Motor neuron (in vitro differentiated cells): ENCODE results near the gene HOXB6. TPM values are rescaled to one million over a fixed set of nuclear protein-coding genes. Genes with fewer than 3 reads are reported as not detected.
A peak's percentile ranks its signal among the peaks of the same experiment; 100 is the strongest.

Experiments
- ATAC-seq, 8 experiments: fragments of 200-7000 bp; cut with Tn5 transposase; replicated peaks in 6 of 8; 2 replicates each; pipeline ENCODE4 v1.8.0; 2021; ENCODE audit warnings: mild to moderate bottlenecking in 8 of 8, moderate library complexity in 8 of 8
- H3K27ac ChIP-seq, 2 donors: fragments of 250-450 bp; sonication (Bioruptor Pico); 2 replicates each; pipeline ENCODE4 v1.9.0; 2021; ENCODE audit warnings: antibody characterized with exemption in 2 of 2, mild to moderate bottlenecking in 2 of 2, moderate library complexity in 1 of 2
- H3K4me1 ChIP-seq, 2 donors: fragments of 250-450 bp; sonication (Bioruptor Pico); replicated peaks in 1 of 2; 2 replicates each; pipeline ENCODE4 v1.6.1; 2021; ENCODE audit warnings: antibody characterized with exemption in 2 of 2, mild to moderate bottlenecking in 2 of 2, moderate library complexity in 1 of 2
- H3K4me3 ChIP-seq, 5 donors: fragments of 250-450 bp; sonication (Bioruptor Pico); 2 replicates each; pipeline ENCODE4 v1.9.0; 2021; ENCODE audit warnings: antibody characterized with exemption in 5 of 5, mild to moderate bottlenecking in 5 of 5, moderate library complexity in 4 of 5
- WGBS, 10 experiments: fragments of 450-650 bp; shearing (Covaris generic); methylation state at CpG; one replicate each; pipeline ENCODE4 v1.0.0; 2022; 5-methylcytosine and 5-hydroxymethylcytosine counted together
- in situ Hi-C, 9 experiments: fragments of 400-800 bp; cut with MboI; loops; one replicate each; pipeline ENCODE4 v1.15.0; 2021; ENCODE audit warnings: low sequenced_read_pairs in 9 of 9, low pct_unique_long_range_greater_than_20kb in 2 of 9; ENCODE audit not compliant: unreplicated experiment in 9 of 9
- total RNA-seq, 8 experiments: library from RNA; unstranded; fragments of 300-600 nt; gene quantifications; 2 replicates each; pipeline versions ENCODE4 v1.2.3 to v1.2.4, GENCODE V29; 2022

Gene HOXB6
- total RNA-seq, 8 experiments from 2014 or later = 7.1 to 75.2 (median 35.3) TPM

GRCh38 chr17:48584223-48584741, 20.5 kb downstream of the HOXB6 start:
- peaks cover 35 to 50% of the 10 kb centered on the region in 2 donors for H3K4me1 ChIP-seq
- peak overlapping the region in 1 of 2 donors; percentile 96 for H3K27ac ChIP-seq
- WGBS, 10 experiments = 0 to 50% (median 0%) methylated on average over 1 to 2 of the region's 2 CpGs; no CpG with 5 or more reads in 6 of the 10 experiments
- in situ Hi-C loops = no loop called here
- ATAC-seq = peak in 3 of 8 experiments; percentile 0 to 3 (median 1)
- H3K4me3 ChIP-seq = peak overlapping the region; percentile 62 to 91 (median 83)

- WGBS, 10 experiments = 0 to 87% (median 29%) methylated on average over 1 to 3 of the region's 3 CpGs; no CpG with 5 or more reads in 2 of the 10 experiments
- H3K27ac ChIP-seq = peak overlapping the region in 1 of 2 donors; percentile 97
- peaks cover 35 to 44% of the 10 kb centered on the region in 2 donors for H3K4me1 ChIP-seq
- ATAC-seq = no peak
- H3K4me3 ChIP-seq = peak overlapping the region; percentile 62 to 91 (median 83)
- in situ Hi-C loops = no loop called here
Measured at GRCh38 chr17:48583708-48584222, 21.0 kb downstream of the HOXB6 start.

GRCh38 chr17:48582750-48583069, 22.1 kb downstream of the HOXB6 start:
- peaks cover 34 to 35% of the 10 kb centered on the region in 2 donors for H3K4me1 ChIP-seq
- in situ Hi-C loops = no loop called here
- WGBS, 10 experiments = 0 to 100% (median 0%) methylated on average over 1 to 6 of the region's 7 CpGs; no CpG with 5 or more reads in 3 of the 10 experiments
- peak overlapping the region; percentile 94 to 97 for H3K27ac ChIP-seq
- peak overlapping the region; percentile 67 to 91 (median 83) for H3K4me3 ChIP-seq
- ATAC-seq = no peak

GRCh38 chr17:48579760-48580554, 24.8 kb downstream of the HOXB6 start:
- peaks cover 31 to 53% of the 10 kb centered on the region in 2 donors for H3K4me1 ChIP-seq

GRCh38 chr17:48579471-48579759, 25.4 kb downstream of the HOXB6 start:
- Histone ChIP-seq H3K4me3 (peak overlapping the region; percentile 67 to 91 (median 83)), H3K27ac (peak overlapping the region; percentile 94 to 97), H3K4me1 (peaks cover 29 to 55% of the 10 kb centered on the region in 2 donors)
- in situ Hi-C loops = no loop called here
- 0 to 81% (median 6%) methylated on average over 3 to 7 of the region's 7 CpGs; no CpG with 5 or more reads in 1 of the 10 experiments for WGBS, 10 experiments
- no peak for ATAC-seq

More at GRCh38 chr17:48579760-48580554, 24.8 kb downstream of the HOXB6 start:
- in situ Hi-C loops = no loop called here
- ATAC-seq = peak in 4 of 8 experiments; percentile 5 to 23 (median 16)
- Histone ChIP-seq H3K27ac (peak overlapping the region; percentile 94 to 97), H3K4me3 (peak overlapping the region; percentile 67 to 91 (median 83))
- 0 to 73% (median 2%) methylated on average over 1 to 24 of the region's 26 CpGs for WGBS, 10 experiments

- peak overlapping the region; percentile 94 to 97 for H3K27ac ChIP-seq
- H3K4me1 ChIP-seq = peaks cover 23 to 50% of the 10 kb centered on the region in 2 donors
- WGBS, 10 experiments = 0 to 62% (median 0%) methylated on average over 2 to 22 of the region's 43 CpGs; no CpG with 5 or more reads in 1 of the 10 experiments
Measured at GRCh38 chr17:48578616-48579470, 25.9 kb downstream of the HOXB6 start.

GRCh38 chr17:48577946-48578615, 26.7 kb downstream of the HOXB6 start, which contains the start of gene HOXB4:
HOXB4 (minus strand) TSS chr17:48578350; CDS start chr17:48578319, 31 bp downstream.
- peak in 7 of 8 experiments; percentile 12 to 48 (median 42) for ATAC-seq
- Histone ChIP-seq H3K4me1 (peaks cover 16 to 43% of the 10 kb centered on the region in 2 donors), H3K4me3 (peak within 1 kb of the TSS; percentile 67 to 91 (median 83)), H3K27ac (peak within 1 kb of the TSS; percentile 94 to 97)
- in situ Hi-C loops = no loop called here
- 0 to 14% (median 0%) methylated on average over 1 to 11 of the region's 58 CpGs; no CpG with 5 or more reads in 5 of the 10 experiments for WGBS, 10 experiments

More at GRCh38 chr17:48578616-48579470, 25.9 kb downstream of the HOXB6 start:
- peak overlapping the region; percentile 67 to 91 (median 83) for H3K4me3 ChIP-seq
- peak in 6 of 8 experiments; percentile 4 to 50 (median 33) for ATAC-seq
- in situ Hi-C loops = no loop called here

GRCh38 chr17:48577330-48577945, 27.3 kb downstream of the HOXB6 start:
- 0% methylated on average over 1 to 4 of the region's 19 CpGs; no CpG with 5 or more reads in 7 of the 10 experiments for WGBS, 10 experiments
- ATAC-seq = peak in 3 of 8 experiments; percentile 0 to 24 (median 2)
- H3K4me3 ChIP-seq = peak overlapping the region; percentile 67 to 91 (median 83)
- H3K4me1 ChIP-seq = peaks cover 11 to 39% of the 10 kb centered on the region in 2 donors
- peak overlapping the region; percentile 94 to 97 for H3K27ac ChIP-seq
- in situ Hi-C loops = no loop called here

- WGBS, 10 experiments = 0 to 13% (median 0%) methylated on average over 1 to 5 of the region's 43 CpGs; no CpG with 5 or more reads in 3 of the 10 experiments
- in situ Hi-C loops = no loop called here
- peak overlapping the region; percentile 94 to 97 for H3K27ac ChIP-seq
- ATAC-seq = no peak
- peak overlapping the region; percentile 67 to 91 (median 83) for H3K4me3 ChIP-seq
- peaks cover 11 to 40% of the 10 kb centered on the region in 2 donors for H3K4me1 ChIP-seq
Measured at GRCh38 chr17:48576479-48577309, 28.1 kb downstream of the HOXB6 start.

GRCh38 chr17:48575673-48576478, 28.9 kb downstream of the HOXB6 start:
- WGBS, 10 experiments = 0 to 92% (median 2%) methylated on average over 1 to 8 of the region's 22 CpGs; no CpG with 5 or more reads in 1 of the 10 experiments
- Histone ChIP-seq H3K4me3 (peak overlapping the region; percentile 67 to 91 (median 83)), H3K4me1 (peaks cover 11 to 40% of the 10 kb centered on the region in 2 donors), H3K27ac (peak overlapping the region; percentile 94 to 97)
- in situ Hi-C loops = no loop called here
- peak in 6 of 8 experiments; percentile 1 to 11 (median 7) for ATAC-seq
